Endothelial cell of umbilical vein (primary cell): ENCODE data around the gene SRRM5.

Experiments
- CTCF ChIP-seq, 2 donors: IDR thresholded peaks; 1 replicate in 1 of 2; 2 replicates in 1 of 2; pipeline ENCODE4 v1.5.1; 2011; ENCODE audit warnings: low read length in 2 of 2, mild to moderate bottlenecking in 2 of 2, moderate library complexity in 2 of 2, control low read depth in 1 of 2, inconsistent platforms in 1 of 2, low read depth in 1 of 2; ENCODE audit not compliant: insufficient read depth in 1 of 2; ENCODE audit errors: extremely low read depth in 1 of 2
- EZH2 ChIP-seq: IDR thresholded peaks from 2 replicates; pipeline ENCODE4 v1.6.1; 2012; ENCODE audit warnings: borderline replicate concordance, low read depth, mild to moderate bottlenecking, moderate library complexity, low read length, inconsistent platforms; ENCODE audit not compliant: severe bottlenecking
- FOS ChIP-seq: IDR thresholded peaks from 2 replicates; pipeline ENCODE4 v1.6.1; 2011; ENCODE audit warnings: mild to moderate bottlenecking, low read length, moderate library complexity, borderline replicate concordance; ENCODE audit not compliant: insufficient read depth
- GATA2 ChIP-seq: IDR thresholded peaks from 2 replicates; pipeline ENCODE4 v1.7.0; 2011; ENCODE audit warnings: low read depth, mild to moderate bottlenecking, moderate library complexity, mixed read lengths, low read length; ENCODE audit not compliant: insufficient read length, insufficient read depth
- MAX ChIP-seq: IDR thresholded peaks from 2 replicates; pipeline ENCODE4 v1.6.1; 2011; ENCODE audit not compliant: insufficient read depth, insufficient read length
- POLR2A ChIP-seq: IDR thresholded peaks from 2 replicates; pipeline ENCODE4 v1.6.1; 2012; ENCODE audit warnings: low read depth, mild to moderate bottlenecking, control low read depth, low read length
- POLR2AphosphoS5 ChIP-seq: IDR thresholded peaks from 2 replicates; pipeline ENCODE4 v1.6.1; 2012; ENCODE audit warnings: low read depth, mild to moderate bottlenecking, control low read depth, low read length, moderate library complexity; ENCODE audit not compliant: insufficient read depth

DNA sequence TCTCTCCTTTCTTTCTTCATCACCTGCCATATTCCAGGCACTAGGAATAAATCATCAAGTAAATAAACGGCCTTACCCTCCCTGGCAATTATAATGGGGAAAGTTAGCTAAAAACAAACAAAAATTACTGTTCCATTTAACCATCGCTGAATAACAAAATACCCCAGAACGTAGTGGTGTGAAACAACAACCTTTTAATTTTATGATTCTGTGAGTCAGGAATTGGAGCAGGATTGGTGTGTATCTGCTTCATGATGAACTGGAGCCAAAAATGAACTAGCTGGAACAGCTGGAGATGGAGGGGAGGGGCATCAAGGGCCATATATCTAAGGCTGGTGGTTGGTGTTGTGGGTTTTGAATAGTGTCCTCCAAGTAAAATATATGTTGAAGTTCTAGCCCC lies 31.4 kb downstream of the SRRM5 start:
- TF ChIP-seq CTCF (IDR thresholded peaks at IDR 0.05; ENCODE audit: extremely low read depth in 1 of 2, insufficient read depth in 1 of 2, low read depth in 1 of 2, low read length in 2 of 2) = no peak
- no peak for TF ChIP-seq MAX
- TF ChIP-seq POLR2A = no peak
- no peak for TF ChIP-seq EZH2
- TF ChIP-seq POLR2AphosphoS5 = no peak
- no peak for TF ChIP-seq FOS
- no peak for TF ChIP-seq GATA2
